Activated B cell treated with CpG ODN at 0.5 μM for 24 hours (primary cell): Measurements from ENCODE around the gene CAMK2D. TPM values are rescaled to one million over a fixed set of nuclear protein-coding genes. Genes with fewer than 3 reads are reported as not detected.

Experiments used
- ATAC-seq: fragments of 200-7000 bp; cut with Tn5 transposase; one replicate; pipeline ENCODE4 v1.10.0; 2021; ENCODE audit warnings: low read depth, mild to moderate bottlenecking, moderate library complexity
- CTCF ChIA-PET: fragments of 350-600 bp; sonication (Branson Sonifier 250); formaldehyde crosslinking; loops from one replicate; lab custom pipeline; 2021; ENCODE audit warnings: antibody characterized with exemption; lab: Charles Lee
- POLR2A ChIA-PET: fragments of 350-600 bp; sonication (Branson Sonifier 250); formaldehyde crosslinking; loops from one replicate; lab custom pipeline; 2021; ENCODE audit warnings: antibody characterized with exemption; lab: Charles Lee
- DNase-seq: peaks from one replicate; pipeline ENCODE4 v3.0.0; 2022
- H3K27ac Mint-ChIP-seq: one replicate; pipeline ENCODE4 v1.8.0; 2020; ENCODE audit warnings: mixed read lengths
- H3K27me3 Mint-ChIP-seq: one replicate; pipeline ENCODE4 v1.8.0; 2021; ENCODE audit warnings: mixed read lengths
- H3K36me3 Mint-ChIP-seq: one replicate; pipeline ENCODE4 v1.8.0; 2021; ENCODE audit warnings: low read depth, mixed read lengths
- H3K4me1 Mint-ChIP-seq: one replicate; pipeline ENCODE4 v1.8.0; 2021; ENCODE audit warnings: mixed read lengths
- H3K4me3 Mint-ChIP-seq: one replicate; pipeline ENCODE4 v1.8.0; 2020; ENCODE audit warnings: mild to moderate bottlenecking, mixed read lengths
- H3K9me3 Mint-ChIP-seq: one replicate; pipeline ENCODE4 v1.8.0; 2020; ENCODE audit warnings: mixed read lengths
- CTCF ChIP-seq: fragments of 200-600 bp; IDR thresholded peaks from one replicate; pipeline ENCODE4 v1.8.0; 2022; ENCODE audit warnings: antibody characterized with exemption, mild to moderate bottlenecking
- intact Hi-C: fragments of 100-400 bp; cut with micrococcal nuclease; formaldehyde crosslinking; loops from one replicate; pipeline ENCODE4 v1.15.1; 2024
- total RNA-seq: library from RNA; stranded (reverse); gene quantifications from 2 replicates; pipeline ENCODE4 v1.2.3, GENCODE V29; 2022

Gene CAMK2D
- total RNA-seq, 1 donor from 2014 or later, result 72.9 TPM

GRCh38 chr4:113666386-113667114 lies 95.0 kb downstream of the CAMK2D start:
- CTCF ChIA-PET, result no interaction called here
- no peak for ATAC-seq
- Mint-ChIP-seq H3K9me3 (no peaks in the 10 kb centered on the region), H3K36me3 (peaks cover 22% of the 10 kb centered on the region), H3K27me3 (no peaks in the 10 kb centered on the region), H3K4me1 (peaks cover 21% of the 10 kb centered on the region), H3K27ac (no peak overlapping the region), H3K4me3 (no peak overlapping the region)
- intact Hi-C loops, result no loop called here
- no peak for TF ChIP-seq CTCF
- POLR2A ChIA-PET, result interaction anchor here (1.0 kb wide), 1 partner anchor 29 kb away, joined by 3 read pairs; no protein-coding TSS in a partner anchor
- DNase-seq, result no peak

DNA sequence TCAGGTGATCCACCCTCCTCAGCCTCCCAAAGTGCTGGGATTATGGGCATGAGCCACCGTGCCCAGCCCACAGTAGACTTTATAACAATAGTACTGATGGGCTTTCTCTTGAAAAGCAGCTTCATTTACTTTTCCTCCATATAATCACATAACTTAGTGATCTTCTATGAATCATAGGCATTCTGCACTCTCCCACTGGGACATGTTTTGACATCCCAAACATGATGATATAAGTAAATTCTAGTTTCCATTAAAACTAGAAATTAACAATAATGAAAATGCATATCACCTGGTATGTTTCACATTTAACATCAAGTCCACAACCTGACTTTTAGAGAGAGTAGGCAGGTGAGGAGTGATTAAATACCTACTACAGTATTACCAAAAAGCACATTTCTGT lies 96.5 kb downstream of the CAMK2D start:
- ChIA-PET POLR2A (no interaction called here), CTCF (no interaction called here)
- no peak overlapping the region for H3K27ac Mint-ChIP-seq
- peaks cover 17% of the 10 kb centered on the region for H3K4me1 Mint-ChIP-seq
- DNase-seq, result no peak
- H3K27me3 Mint-ChIP-seq, result no peaks in the 10 kb centered on the region
- no peaks in the 10 kb centered on the region for H3K9me3 Mint-ChIP-seq
- no peak overlapping the region for H3K4me3 Mint-ChIP-seq
- intact Hi-C loops, result no loop called here
- H3K36me3 Mint-ChIP-seq, result peaks cover 21% of the 10 kb centered on the region
- no peak for ATAC-seq
- no peak for TF ChIP-seq CTCF

GRCh38 chr4:113662581-113662980 lies 99.0 kb downstream of the CAMK2D start:
- no peak for TF ChIP-seq CTCF
- Mint-ChIP-seq H3K36me3 (peaks cover 33% of the 10 kb centered on the region), H3K27me3 (no peaks in the 10 kb centered on the region), H3K27ac (no peak overlapping the region), H3K4me3 (no peak overlapping the region), H3K4me1 (peaks cover 37% of the 10 kb centered on the region), H3K9me3 (no peaks in the 10 kb centered on the region)
- CTCF ChIA-PET, result no interaction called here
- intact Hi-C loops, result loop anchor here (1.0 kb wide), 1 partner anchor 8 kb away; no protein-coding TSS in a partner anchor
- DNase-seq (no peak), ATAC-seq (no peak)
- POLR2A ChIA-PET, result no interaction called here

DNA sequence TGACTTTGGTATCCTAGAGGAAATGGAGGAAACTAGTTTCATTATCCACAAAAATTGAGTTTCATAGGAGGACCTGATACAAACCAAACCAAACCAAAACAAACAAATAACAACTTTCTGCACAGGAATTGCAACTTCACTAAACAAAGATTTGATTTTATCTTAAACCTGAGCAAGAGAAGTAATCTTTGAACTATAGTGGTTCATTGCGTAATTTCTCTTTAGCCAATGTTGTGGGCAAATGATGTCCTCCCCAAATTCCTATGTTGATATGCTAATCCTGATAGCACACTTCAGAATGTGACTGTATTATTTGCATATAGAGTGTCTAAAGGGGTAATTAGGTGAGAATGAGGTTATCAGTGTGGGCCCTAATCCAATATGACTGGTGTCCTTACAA lies 102.4 kb downstream of the CAMK2D start:
- H3K36me3 Mint-ChIP-seq, result peaks cover 36% of the 10 kb centered on the region
- ChIA-PET POLR2A (no interaction called here), CTCF (no interaction called here)
- H3K4me1 Mint-ChIP-seq, result peaks cover 49% of the 10 kb centered on the region
- no peak overlapping the region for H3K27ac Mint-ChIP-seq
- H3K4me3 Mint-ChIP-seq, result no peak overlapping the region
- DNase-seq, result no peak
- no peak for TF ChIP-seq CTCF
- intact Hi-C loops, result loop anchor here (2.0 kb wide), 1 partner anchor 14 kb away; no protein-coding TSS in a partner anchor
- no peaks in the 10 kb centered on the region for H3K9me3 Mint-ChIP-seq
- ATAC-seq, result no peak
- H3K27me3 Mint-ChIP-seq, result no peaks in the 10 kb centered on the region

GRCh38 chr4:113657586-113658233 lies 103.8 kb downstream of the CAMK2D start:
- intact Hi-C loops, result loop anchor here (2.0 kb wide), 1 partner anchor 15 kb away; no protein-coding TSS in a partner anchor
- Mint-ChIP-seq H3K27ac (no peak overlapping the region), H3K9me3 (no peaks in the 10 kb centered on the region), H3K27me3 (no peaks in the 10 kb centered on the region), H3K4me3 (no peak overlapping the region), H3K4me1 (peaks cover 51% of the 10 kb centered on the region), H3K36me3 (peaks cover 30% of the 10 kb centered on the region)
- DNase-seq (no peak), ATAC-seq (no peak)
- CTCF ChIA-PET, result no interaction called here
- POLR2A ChIA-PET, result interaction anchor here (0.6 kb wide), 1 partner anchor 78 kb away, joined by 10 read pairs; no protein-coding TSS in a partner anchor
- TF ChIP-seq CTCF, result no peak
